ENCODE measurements around the gene UBL4B.
A peak's percentile ranks its signal among the peaks of the same experiment; 100 is the strongest.

UBL4B gene

GRCh38 chr1:110100335-110100734, 11.9 kb upstream of the UBL4B start:
- TF ChIP-seq, protein P1, sequence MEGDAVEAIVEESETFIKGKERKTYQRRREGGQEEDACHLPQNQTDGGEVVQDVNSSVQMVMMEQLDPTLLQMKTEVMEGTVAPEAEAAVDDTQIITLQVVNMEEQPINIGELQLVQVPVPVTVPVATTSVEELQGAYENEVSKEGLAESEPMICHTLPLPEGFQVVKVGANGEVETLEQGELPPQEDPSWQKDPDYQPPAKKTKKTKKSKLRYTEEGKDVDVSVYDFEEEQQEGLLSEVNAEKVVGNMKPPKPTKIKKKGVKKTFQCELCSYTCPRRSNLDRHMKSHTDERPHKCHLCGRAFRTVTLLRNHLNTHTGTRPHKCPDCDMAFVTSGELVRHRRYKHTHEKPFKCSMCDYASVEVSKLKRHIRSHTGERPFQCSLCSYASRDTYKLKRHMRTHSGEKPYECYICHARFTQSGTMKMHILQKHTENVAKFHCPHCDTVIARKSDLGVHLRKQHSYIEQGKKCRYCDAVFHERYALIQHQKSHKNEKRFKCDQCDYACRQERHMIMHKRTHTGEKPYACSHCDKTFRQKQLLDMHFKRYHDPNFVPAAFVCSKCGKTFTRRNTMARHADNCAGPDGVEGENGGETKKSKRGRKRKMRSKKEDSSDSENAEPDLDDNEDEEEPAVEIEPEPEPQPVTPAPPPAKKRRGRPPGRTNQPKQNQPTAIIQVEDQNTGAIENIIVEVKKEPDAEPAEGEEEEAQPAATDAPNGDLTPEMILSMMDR (IDR thresholded peaks at IDR 0.05; ENCODE audit: control insufficient read depth, insufficient read depth, low read depth, low read length, missing control alignments), result no peak
- no peak overlapping the region for H3K4me3 ChIP-seq (ENCODE audit: control insufficient read depth, low read depth, low read length)

GRCh38 chr1:110102081-110102480, 10.2 kb upstream of the UBL4B start:
- H3K4me3 ChIP-seq (ENCODE audit: control insufficient read depth, low read depth, low read length), result no peak overlapping the region
- no peak for DNase-seq (ENCODE audit: low read depth)
- TF ChIP-seq, protein P1 (IDR thresholded peaks at IDR 0.05; ENCODE audit: control insufficient read depth, insufficient read depth, low read depth, low read length, missing control alignments), result no peak

More at GRCh38 chr1:110100335-110100734, 11.9 kb upstream of the UBL4B start:
- DNase-seq (ENCODE audit: low read depth), result no peak

DNA sequence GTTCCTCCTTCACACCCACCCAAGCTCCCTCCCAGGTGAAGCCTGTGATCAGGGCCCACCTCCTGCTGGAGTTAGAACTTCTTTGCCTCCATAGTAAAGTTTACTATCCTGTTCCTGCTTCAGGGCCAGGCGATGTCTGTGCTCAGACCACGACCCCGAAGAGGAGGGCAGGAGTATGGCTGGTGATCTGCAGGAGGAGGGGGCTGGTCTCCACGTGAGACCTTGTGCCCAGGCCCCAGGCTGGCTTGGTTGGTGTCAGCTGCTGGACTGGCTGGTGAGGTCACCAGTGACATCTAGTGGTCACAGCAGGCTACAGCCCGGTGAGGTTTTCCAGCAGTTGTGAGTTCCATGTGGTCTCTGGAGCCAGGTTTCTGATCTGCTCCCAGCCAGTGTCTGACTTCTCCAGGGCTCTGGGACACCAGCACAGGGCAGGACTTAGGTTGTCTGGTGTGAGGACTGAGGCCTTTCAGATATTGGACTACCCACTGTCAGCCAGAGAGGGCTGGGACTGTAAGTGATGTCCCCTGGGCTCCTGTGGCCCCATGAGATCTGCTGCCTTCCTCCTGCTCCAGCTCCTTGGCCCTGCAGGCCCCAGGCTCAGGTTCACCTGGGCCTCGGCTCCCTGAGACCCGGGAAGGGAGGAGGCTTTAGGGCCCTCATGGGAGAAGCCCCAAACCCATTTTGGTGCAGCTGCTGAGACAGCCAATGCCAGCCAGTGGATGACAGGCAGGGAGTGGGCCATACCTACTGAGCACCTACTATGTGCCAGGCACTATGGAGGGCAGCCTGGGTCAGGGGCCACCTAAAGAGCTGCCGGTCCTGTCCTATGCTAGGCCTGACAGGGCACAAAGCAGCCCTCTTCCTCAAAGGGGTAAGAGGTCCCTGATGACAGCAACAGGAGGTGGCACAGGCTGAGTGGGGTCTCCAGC, 6.0 kb upstream of the UBL4B start:
- DNase-seq (ENCODE audit: low read depth), result peak; percentile 32

DNA sequence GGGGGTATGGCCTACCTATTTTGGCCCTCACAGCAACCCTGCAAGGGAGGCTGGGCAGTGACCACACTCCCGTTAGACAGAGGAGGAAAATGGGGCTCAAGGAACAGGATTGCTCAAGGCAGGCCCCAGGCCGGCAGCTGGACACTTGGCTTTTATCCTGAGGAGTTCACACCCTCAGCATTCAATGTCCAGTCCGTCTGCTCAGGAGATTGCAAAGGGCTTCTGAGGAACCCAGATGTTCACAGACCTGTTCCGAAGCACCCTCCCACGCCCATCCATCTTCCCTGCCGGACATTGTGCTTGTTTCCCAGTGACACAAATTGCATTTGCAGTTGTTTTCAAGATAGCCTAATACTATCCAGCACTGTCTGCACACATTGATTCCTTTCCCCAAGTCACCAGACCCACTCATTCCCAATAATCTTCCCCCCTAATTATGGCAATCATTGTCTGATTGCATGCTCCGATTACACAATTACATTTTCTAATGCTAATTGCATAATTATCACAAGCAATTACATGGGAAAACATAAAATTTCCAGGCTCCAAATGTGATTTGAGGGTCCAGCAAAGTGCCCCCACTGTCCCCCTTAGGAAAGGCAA, 4.3 kb upstream of the UBL4B start:
- DNase-seq (ENCODE audit: low read depth), result no peak
- TF ChIP-seq, protein P1 (IDR thresholded peaks at IDR 0.05; ENCODE audit: control insufficient read depth, insufficient read depth, low read depth, low read length, missing control alignments), result no peak
- no peak overlapping the region for H3K4me3 ChIP-seq (ENCODE audit: control insufficient read depth, low read depth, low read length)

More for the DNA sequence above, 6.0 kb upstream of the UBL4B start:
- TF ChIP-seq, protein P1 (IDR thresholded peaks at IDR 0.05; ENCODE audit: control insufficient read depth, insufficient read depth, low read depth, low read length, missing control alignments), result peak; percentile 97
- no peak overlapping the region for H3K4me3 ChIP-seq (ENCODE audit: control insufficient read depth, low read depth, low read length)

- no peak overlapping the region for H3K4me3 ChIP-seq (ENCODE audit: control insufficient read depth, low read depth, low read length)
- TF ChIP-seq, protein P1 (IDR thresholded peaks at IDR 0.05; ENCODE audit: control insufficient read depth, insufficient read depth, low read depth, low read length, missing control alignments), result no peak
- DNase-seq (ENCODE audit: low read depth), result no peak
Observed at GRCh38 chr1:110111081-110111480, 1.2 kb upstream of the UBL4B start.

- H3K4me3 ChIP-seq (ENCODE audit: control insufficient read depth, low read depth, low read length), result no peak overlapping the region
- no peak for DNase-seq (ENCODE audit: low read depth)
- TF ChIP-seq, protein P1 (IDR thresholded peaks at IDR 0.05; ENCODE audit: control insufficient read depth, insufficient read depth, low read depth, low read length, missing control alignments), result no peak
Observed at GRCh38 chr1:110112656-110113055, 413 bp downstream of the UBL4B start.
